Measurements from ENCODE around the gene CGREF1. TPM values are rescaled to one million over a fixed set of nuclear protein-coding genes. Genes with fewer than 3 reads are reported as not detected.
A peak's percentile ranks its signal among the peaks of the same experiment; 100 is the strongest.

CGREF1 gene
- polyA plus RNA-seq, 1 donor from 2014 or later, result 24.5 TPM

DNA sequence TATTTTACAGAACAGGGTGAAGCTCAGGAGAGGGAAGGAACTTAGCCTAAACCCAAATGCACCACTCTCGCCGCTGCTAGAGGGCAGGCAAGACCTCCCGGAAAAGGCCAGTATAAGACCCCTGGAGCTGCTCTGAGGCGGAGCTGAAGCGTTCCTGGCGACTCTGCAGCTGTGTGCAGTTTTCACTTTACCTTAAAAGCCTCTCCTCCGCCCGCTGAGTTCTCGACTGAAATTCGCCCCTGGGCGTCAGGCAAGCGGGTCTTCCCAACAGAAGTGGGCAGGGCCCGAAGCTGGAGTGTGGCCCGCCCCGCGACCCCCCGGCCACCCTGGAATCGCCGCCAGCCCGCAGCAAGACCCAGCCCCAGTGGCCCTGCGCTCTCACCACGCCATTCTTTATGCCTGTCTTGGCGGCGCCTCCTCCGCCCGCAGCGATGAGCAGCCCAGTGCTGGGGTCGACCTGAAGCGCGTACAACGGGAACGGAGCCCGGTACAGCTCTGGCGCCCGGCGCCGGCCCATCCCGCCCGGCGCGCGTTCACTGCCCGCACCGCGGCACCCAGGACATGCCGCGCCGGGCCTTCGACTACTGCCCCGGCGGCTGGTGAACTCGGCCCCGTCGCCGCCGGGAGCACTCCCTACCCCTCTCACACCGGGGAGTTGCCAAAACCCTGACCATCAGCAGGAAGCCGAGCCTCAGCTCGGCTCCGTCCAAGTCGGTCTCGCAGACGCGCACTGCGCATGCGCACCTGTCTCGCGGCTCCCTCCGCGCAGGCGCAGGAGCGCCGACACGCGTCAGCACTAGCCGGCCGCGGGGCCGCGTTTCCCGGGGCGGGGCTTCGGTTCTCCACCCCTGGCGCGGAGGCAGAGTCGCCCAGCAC lies 15.2 kb upstream of the CGREF1 start, which contains the start of gene PREB:
PREB (minus strand) TSS at position 732 of the 876 bp plus-strand sequence; CDS start at position 517, 215 bp downstream.
- Histone ChIP-seq H3K4me3 (ENCODE audit: low read length) (peak within 1 kb of the TSS; percentile 100), H3K27ac (ENCODE audit: low read length) (peak within 1 kb of the TSS; percentile 77)

More for the DNA sequence above, 15.2 kb upstream of the CGREF1 start, which contains the start of gene PREB:
- H3K27me3 ChIP-seq (ENCODE audit: insufficient read depth, low read depth, low read length), result no peaks in the 10 kb centered on the region
- H3F3A ChIP-seq (ENCODE audit: insufficient read depth, low read length, poor library complexity, severe bottlenecking), result no peaks in the 10 kb centered on the region
- H2AFZ ChIP-seq (ENCODE audit: low read depth, low read length), result peak within 1 kb of the TSS; percentile 65
- peaks cover 4% of the 10 kb centered on the region for H3K79me2 ChIP-seq (replicated peaks; ENCODE audit: insufficient read depth, low read length)
- H3K9ac ChIP-seq (ENCODE audit: low read length), result peak within 1 kb of the TSS; percentile 86
- TF ChIP-seq EZH2 (IDR thresholded peaks at IDR 0.05; ENCODE audit: borderline replicate concordance, insufficient read depth, low read length, poor library complexity, severe bottlenecking) (no peak), EP300 (conservative IDR thresholded peaks at IDR 0.05; ENCODE audit: poor library complexity, severe bottlenecking) (peak; percentile 37), REST (IDR thresholded peaks at IDR 0.05; ENCODE audit: borderline replicate concordance) (peak; percentile 38), SMC3 (conservative IDR thresholded peaks at IDR 0.05; ENCODE audit: poor library complexity) (peak; percentile 26), MXI1 (conservative IDR thresholded peaks at IDR 0.05; ENCODE audit: poor library complexity, severe bottlenecking) (peak; percentile 79), POLR2AphosphoS5 (IDR thresholded peaks at IDR 0.05) (peak; percentile 98), TAF1 (IDR thresholded peaks at IDR 0.05; ENCODE audit: low read depth) (peak; percentile 36), RAD21 (conservative IDR thresholded peaks at IDR 0.05) (no peak)
- TF ChIP-seq, protein P1, sequence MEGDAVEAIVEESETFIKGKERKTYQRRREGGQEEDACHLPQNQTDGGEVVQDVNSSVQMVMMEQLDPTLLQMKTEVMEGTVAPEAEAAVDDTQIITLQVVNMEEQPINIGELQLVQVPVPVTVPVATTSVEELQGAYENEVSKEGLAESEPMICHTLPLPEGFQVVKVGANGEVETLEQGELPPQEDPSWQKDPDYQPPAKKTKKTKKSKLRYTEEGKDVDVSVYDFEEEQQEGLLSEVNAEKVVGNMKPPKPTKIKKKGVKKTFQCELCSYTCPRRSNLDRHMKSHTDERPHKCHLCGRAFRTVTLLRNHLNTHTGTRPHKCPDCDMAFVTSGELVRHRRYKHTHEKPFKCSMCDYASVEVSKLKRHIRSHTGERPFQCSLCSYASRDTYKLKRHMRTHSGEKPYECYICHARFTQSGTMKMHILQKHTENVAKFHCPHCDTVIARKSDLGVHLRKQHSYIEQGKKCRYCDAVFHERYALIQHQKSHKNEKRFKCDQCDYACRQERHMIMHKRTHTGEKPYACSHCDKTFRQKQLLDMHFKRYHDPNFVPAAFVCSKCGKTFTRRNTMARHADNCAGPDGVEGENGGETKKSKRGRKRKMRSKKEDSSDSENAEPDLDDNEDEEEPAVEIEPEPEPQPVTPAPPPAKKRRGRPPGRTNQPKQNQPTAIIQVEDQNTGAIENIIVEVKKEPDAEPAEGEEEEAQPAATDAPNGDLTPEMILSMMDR (IDR thresholded peaks at IDR 0.05; ENCODE audit: poor library complexity, severe bottlenecking), result peak; percentile 30
- peak within 1 kb of the TSS; percentile 84 for H3K4me2 ChIP-seq (ENCODE audit: low read length)
- H3K36me3 ChIP-seq (ENCODE audit: insufficient read depth, low read length), result no peaks in the 10 kb centered on the region
- H3K9me3 ChIP-seq (ENCODE audit: low read length), result no peaks in the 10 kb centered on the region
- no peaks in the 10 kb centered on the region for H3K9me2 ChIP-seq (ENCODE audit: insufficient read depth, low read length)
- H4K20me1 ChIP-seq (ENCODE audit: insufficient read depth), result no peaks in the 10 kb centered on the region
